SK-N-SH (cell line): ENCODE data around the gene IFT122. TPM values are rescaled to one million over a fixed set of nuclear protein-coding genes. Genes with fewer than 3 reads are reported as not detected.

Experiments used
- CTCF ChIA-PET: fragments of 300-600, 350-600 bp; formaldehyde crosslinking; extraction: SDS; loops from one replicate; lab custom pipeline; 2021; lab: Yijun Ruan, JAX
- POLR2A ChIA-PET: fragments of 350-600 bp; sonication (Branson Sonifier 250); formaldehyde crosslinking; extraction: SDS; loops from one replicate; lab custom pipeline; 2020; ENCODE audit warnings: antibody characterized with exemption, inconsistent platforms; lab: Yijun Ruan, JAX
- DNase-seq: peaks from one replicate; pipeline ENCODE4 v3.0.0; 2012
- H2AFZ ChIP-seq: fragments of 200-600 bp; sonication (generic); 2 replicates; pipeline ENCODE4 v1.8.1; 2016; ENCODE audit warnings: antibody characterized with exemption, mild to moderate bottlenecking, low read depth
- H3F3A ChIP-seq: fragments of 200-600 bp; sonication (generic); replicated peaks from 2 replicates; pipeline ENCODE3; 2016; ENCODE audit warnings: antibody characterized with exemption, mild to moderate bottlenecking; ENCODE audit not compliant: insufficient read depth
- H3K27ac ChIP-seq, 2 experiments: fragments of 200-500 bp in 1 of 2; fragments of 200-600 bp in 1 of 2; sonication (Bioruptor generic) in 1 of 2; sonication (generic), shearing (Covaris generic) in 1 of 2; 2 replicates each; pipeline versions ENCODE4 v1.5.1 to v1.6.1; 2014 to 2016; ENCODE audit warnings: low read depth in 2 of 2, inconsistent platforms in 1 of 2, low read length in 1 of 2, mild to moderate bottlenecking in 1 of 2, mixed read lengths in 1 of 2
- H3K27me3 ChIP-seq: fragments of 200-600 bp; sonication (generic), shearing (Covaris generic); 2 replicates; pipeline ENCODE4 v1.6.1; 2016; ENCODE audit warnings: mixed run types; ENCODE audit not compliant: insufficient read depth
- H3K36me3 ChIP-seq, 2 experiments: fragments of 200-500 bp in 1 of 2; fragments of 200-600 bp in 1 of 2; sonication (Bioruptor generic) in 1 of 2; sonication (generic) in 1 of 2; replicated peaks in 1 of 2; 2 replicates each; pipeline versions ENCODE3 to v1.5.1; 2014 to 2016; ENCODE audit warnings: low read length in 1 of 2, mild to moderate bottlenecking in 1 of 2; ENCODE audit not compliant: insufficient read depth in 2 of 2, control insufficient read depth in 1 of 2
- H3K4me1 ChIP-seq, 2 experiments: fragments of 200-500 bp in 1 of 2; fragments of 200-600 bp in 1 of 2; sonication (Bioruptor generic) in 1 of 2; sonication (generic), shearing (Covaris generic) in 1 of 2; 2 replicates each; pipeline versions ENCODE4 v1.5.1 to v1.6.1; 2014 to 2016; ENCODE audit warnings: low read depth in 1 of 2, low read length in 1 of 2, mixed run types in 1 of 2; ENCODE audit not compliant: insufficient read depth in 2 of 2, control insufficient read depth in 1 of 2
- H3K4me2 ChIP-seq: fragments of 200-600 bp; sonication (generic), shearing (Covaris generic); 2 replicates; pipeline ENCODE4 v1.6.1; 2017; ENCODE audit warnings: mixed run types
- H3K4me3 ChIP-seq, 2 experiments: fragments of 200-500 bp in 1 of 2; fragments of 200-600 bp in 1 of 2; sonication (Bioruptor generic) in 1 of 2; sonication (generic), shearing (Covaris generic) in 1 of 2; 2 replicates each; pipeline versions ENCODE4 v1.5.1 to v1.8.1; 2014 to 2016; ENCODE audit warnings: low read depth in 2 of 2, inconsistent platforms in 1 of 2, low read length in 1 of 2, mild to moderate bottlenecking in 1 of 2, mixed read lengths in 1 of 2, moderate library complexity in 1 of 2
- H3K79me2 ChIP-seq: fragments of 200-600 bp; sonication (generic); 2 replicates; pipeline ENCODE4 v1.8.1; 2017; ENCODE audit warnings: mild to moderate bottlenecking; ENCODE audit not compliant: insufficient read depth
- H3K9ac ChIP-seq: fragments of 200-600 bp; sonication (generic); 2 replicates; pipeline ENCODE4 v1.6.1; 2017; ENCODE audit warnings: mixed run types
- H3K9me2 ChIP-seq: fragments of 200-600 bp; sonication (generic); 2 replicates; pipeline ENCODE4 v1.6.1; 2017; ENCODE audit warnings: mixed run types
- H3K9me3 ChIP-seq: fragments of 200-600 bp; sonication (generic); 2 replicates; pipeline ENCODE4 v1.6.1; 2017; ENCODE audit warnings: mixed run types, mild to moderate bottlenecking, moderate library complexity
- H4K20me1 ChIP-seq: fragments of 200-600 bp; sonication (generic); 2 replicates; pipeline ENCODE4 v1.6.1; 2017; ENCODE audit warnings: mild to moderate bottlenecking, mixed run types; ENCODE audit not compliant: insufficient read depth
- CHD2 ChIP-seq: fragments of 150-350 bp; IDR thresholded peaks from 2 replicates; pipeline ENCODE4 v1.6.1; 2018; ENCODE audit warnings: low read length; ENCODE audit not compliant: partially characterized antibody
- CTCF ChIP-seq: fragments of 200-600 bp; sonication (generic); IDR thresholded peaks from 2 replicates; pipeline ENCODE4 v1.6.1; 2017; ENCODE audit warnings: antibody characterized with exemption, mild to moderate bottlenecking, moderate library complexity
- EZH2phosphoT487 ChIP-seq: fragments of 200-600 bp; sonication (generic); IDR thresholded peaks from 2 replicates; pipeline ENCODE4 v1.6.1; 2017; ENCODE audit warnings: low read depth, mixed run types, mild to moderate bottlenecking, antibody characterized with exemption, moderate library complexity, borderline replicate concordance
- FOSL2 ChIP-seq: IDR thresholded peaks from 2 replicates; pipeline ENCODE4 v1.4.0; 2012; ENCODE audit warnings: low read depth, mild to moderate bottlenecking, moderate library complexity, borderline replicate concordance
- FOXM1 ChIP-seq: IDR thresholded peaks from 2 replicates; pipeline ENCODE4 v1.4.0; 2012; ENCODE audit warnings: low read depth, mild to moderate bottlenecking
- MAX ChIP-seq: IDR thresholded peaks from 2 replicates; pipeline ENCODE4 v1.4.0; 2012; ENCODE audit warnings: low read depth
- PBX3 ChIP-seq: IDR thresholded peaks from 2 replicates; pipeline ENCODE4; 2012
- RCOR1 ChIP-seq: fragments of 150-350 bp; IDR thresholded peaks from 2 replicates; pipeline ENCODE4 v1.6.1; 2017; ENCODE audit warnings: antibody characterized with exemption, low read length
- RFX5 ChIP-seq: IDR thresholded peaks from 2 replicates; pipeline ENCODE4 v1.6.1; 2012; ENCODE audit warnings: mild to moderate bottlenecking, improper control_type of control experiment, low read length
- SIN3A ChIP-seq: IDR thresholded peaks from 2 replicates; pipeline ENCODE4 v1.6.1; 2012; ENCODE audit warnings: low read depth, mild to moderate bottlenecking, low read length, moderate library complexity, borderline replicate concordance
- SMC3 ChIP-seq: IDR thresholded peaks from 2 replicates; pipeline ENCODE4 v1.6.1; 2012; ENCODE audit warnings: low read depth, low read length, improper control_type of control experiment
- TCF12 ChIP-seq: IDR thresholded peaks from 2 replicates; pipeline ENCODE4 v1.4.0; 2012
- TEAD4 ChIP-seq: IDR thresholded peaks from 2 replicates; pipeline ENCODE4 v1.4.0; 2012; ENCODE audit warnings: mild to moderate bottlenecking, borderline replicate concordance; ENCODE audit not compliant: insufficient read depth
- USF2 ChIP-seq: fragments of 150-350 bp; IDR thresholded peaks from 2 replicates; pipeline ENCODE4 v1.6.1; 2017; ENCODE audit warnings: antibody characterized with exemption, low read length, low read depth, borderline replicate concordance
- YY1 ChIP-seq: IDR thresholded peaks from 2 replicates; pipeline ENCODE4 v1.4.0; 2012; ENCODE audit warnings: low read depth, mild to moderate bottlenecking
- WGBS: methylation state at CpG from one replicate; pipeline ENCODE4 v1.1.6; 2017; ENCODE audit warnings: low lambda C conversion rate; 5-methylcytosine and 5-hydroxymethylcytosine counted together
- polyA plus RNA-seq, 3 experiments: library from polyadenylated mRNA; depleted of rRNA; stranded (reverse); fragments of >200 nt; gene quantifications; 2 replicates each; pipeline ENCODE4 v1.2.3, GENCODE V29; 2012

Gene IFT122
- polyA plus RNA-seq, 1 of the 3 experiments (the other 2 are of a cell fraction), result 20.1 TPM

- CTCF ChIA-PET, result interaction anchor here (1.4 to 5.4 kb wide), 2 partner anchors 9 to 66 kb away, joined by 6 to 18 read pairs; no protein-coding TSS in a partner anchor
- WGBS, result 97% methylated on average over 26 of the region's 31 CpGs
- POLR2A ChIA-PET, result no interaction called here
Measured at GRCh38 chr3:129556890-129557547, 117.0 kb downstream of the IFT122 start.

GRCh38 chr3:129557548-129557894 lies 117.5 kb downstream of the IFT122 start:
- no peak overlapping the region for H3K9ac ChIP-seq
- H2AFZ ChIP-seq, result no peak overlapping the region
- TF ChIP-seq EZH2phosphoT487 (no peak), RCOR1 (no peak), CHD2 (no peak), CTCF (no peak), PBX3 (no peak), RFX5 (no peak), USF2 (no peak), TEAD4 (no peak)
- 88% methylated on average over 10 of the region's 11 CpGs for WGBS
- H3K4me2 ChIP-seq, result no peak overlapping the region
- DNase-seq, result peak; percentile 68
- no peaks in the 10 kb centered on the region for H3K79me2 ChIP-seq
- H3K4me3 ChIP-seq, result no peak overlapping the region
- H3K27ac ChIP-seq, result peak overlapping the region in 1 of 2 experiments; percentile 78; a peak in 2 of 4 replicates
- no peaks in the 10 kb centered on the region for H3K27me3 ChIP-seq
- no peaks in the 10 kb centered on the region for H3K9me2 ChIP-seq
- H3K9me3 ChIP-seq, result no peaks in the 10 kb centered on the region
- H3K4me1 ChIP-seq, result peaks cover 36 to 70% of the 10 kb centered on the region in 2 experiments
- no peaks in the 10 kb centered on the region for H3K36me3 ChIP-seq
- peaks cover 13% of the 10 kb centered on the region for H3F3A ChIP-seq
- POLR2A ChIA-PET, result no interaction called here
- H4K20me1 ChIP-seq, result no peaks in the 10 kb centered on the region
- CTCF ChIA-PET, result interaction anchor here (1.4 to 5.4 kb wide), 2 partner anchors 8 to 67 kb away, joined by 6 to 18 read pairs; no protein-coding TSS in a partner anchor

More at GRCh38 chr3:129556890-129557547, 117.0 kb downstream of the IFT122 start:
- Histone ChIP-seq H3F3A (peaks cover 13% of the 10 kb centered on the region), H3K9ac (no peak overlapping the region), H3K4me3 (no peak overlapping the region), H3K27ac (peak overlapping the region in 1 of 2 experiments; percentile 78; a peak in 2 of 4 replicates), H3K36me3 (no peaks in the 10 kb centered on the region), H3K4me2 (no peak overlapping the region), H3K4me1 (peaks cover 36 to 73% of the 10 kb centered on the region in 2 experiments), H4K20me1 (no peaks in the 10 kb centered on the region), H3K9me3 (no peaks in the 10 kb centered on the region), H2AFZ (no peak overlapping the region), H3K27me3 (no peaks in the 10 kb centered on the region), H3K79me2 (no peaks in the 10 kb centered on the region), H3K9me2 (no peaks in the 10 kb centered on the region)
- TF ChIP-seq FOSL2, result no peak
- no peak for TF ChIP-seq TCF12
- TF ChIP-seq YY1, result no peak
- TF ChIP-seq TEAD4, result no peak
- TF ChIP-seq FOXM1, result no peak
- no peak for TF ChIP-seq SIN3A
- TF ChIP-seq EZH2phosphoT487, result no peak
- TF ChIP-seq SMC3, result no peak
- no peak for TF ChIP-seq MAX
- no peak for DNase-seq
